NCI-H526 (cell line): ENCODE results near the gene ICOSLG.
"Not testable (repeated sequence)": the region's sequence is repeated elsewhere in the genome, so short reads cannot be mapped to it uniquely, and the experiment has no call there.

Experiments
- DNase-seq, 2 experiments: peaks; one replicate each; lab custom pipeline; 2025; lab: John Stamatoyannopoulos, UW

Gene ICOSLG

GRCh38 chr21:44240842-44241241 lies at the start of gene ICOSLG:
Gene ICOSLG (minus strand): TSS chr21:44240943. CDS start chr21:44240817, 126 bp downstream.
- not testable (repeated sequence) for DNase-seq

- DNase-seq, result no peak
Observed at GRCh38 chr21:44289381-44290010, 48.8 kb upstream of the ICOSLG start.

GRCh38 chr21:44288251-44289110 lies 47.7 kb upstream of the ICOSLG start:
- no peak for DNase-seq

- DNase-seq, result no peak
Observed at GRCh38 chr21:44286716-44287632, 46.2 kb upstream of the ICOSLG start.

GRCh38 chr21:44286086-44286715 lies 45.5 kb upstream of the ICOSLG start:
- DNase-seq, result no peak

GRCh38 chr21:44285138-44285992 lies 44.6 kb upstream of the ICOSLG start, which contains the start of gene AIRE:
Gene AIRE (plus strand): TSS chr21:44285876. CDS start chr21:44286007, 131 bp downstream.
- DNase-seq, result no peak

GRCh38 chr21:44283948-44284347 lies 43.2 kb upstream of the ICOSLG start:
- DNase-seq, result no peak

- not testable (repeated sequence) for DNase-seq
Observed at GRCh38 chr21:44283211-44283785, 42.6 kb upstream of the ICOSLG start.

- DNase-seq, result no peak
Observed at GRCh38 chr21:44282370-44282769, 41.6 kb upstream of the ICOSLG start.

GRCh38 chr21:44281801-44282200 lies 41.1 kb upstream of the ICOSLG start:
- no peak for DNase-seq

- no peak for DNase-seq
Observed at GRCh38 chr21:44279354-44280260, 38.9 kb upstream of the ICOSLG start.

GRCh38 chr21:44275041-44275440 lies 34.3 kb upstream of the ICOSLG start:
- DNase-seq, result no peak

- no peak for DNase-seq
Observed at GRCh38 chr21:44273046-44273445, 32.3 kb upstream of the ICOSLG start.

GRCh38 chr21:44272284-44272858 lies 31.6 kb upstream of the ICOSLG start:
- no peak for DNase-seq

GRCh38 chr21:44271558-44272283 lies 31.0 kb upstream of the ICOSLG start:
- no peak for DNase-seq

- DNase-seq, result no peak
Observed at GRCh38 chr21:44269090-44269489, 28.3 kb upstream of the ICOSLG start.

GRCh38 chr21:44267655-44268142 lies 27.0 kb upstream of the ICOSLG start:
- DNase-seq, result peak in 1 of 2 experiments; percentile 22

GRCh38 chr21:44265734-44266270 lies 25.1 kb upstream of the ICOSLG start:
- no peak for DNase-seq
